Gastroesophageal sphincter (tissue), 4 donors: Measurements from ENCODE around the gene CYSRT1. TPM values are rescaled to one million over a fixed set of nuclear protein-coding genes. Genes with fewer than 3 reads are reported as not detected.
A peak's percentile ranks its signal among the peaks of the same experiment; 100 is the strongest.

ENCODE experiments used
- ATAC-seq: fragments of 150-250 bp; one replicate; pipeline ENCODE4 v1.9.1; 2016; ENCODE audit warnings: mild to moderate bottlenecking, moderate library complexity
- H3K27ac ChIP-seq, 4 donors: fragments of 200-600 bp; sonication (generic) in 3 of 4; 1 replicate in 3 of 4; 2 replicates in 1 of 4; pipeline ENCODE4 v1.5.1; 2016 to 2019
- H3K27me3 ChIP-seq: fragments of 200-600 bp; sonication (generic); one replicate; pipeline ENCODE4 v1.5.1; 2019
- H3K36me3 ChIP-seq, 2 donors: fragments of 200-600 bp; sonication (generic); one replicate each; pipeline ENCODE4 v1.5.1; 2019; ENCODE audit warnings: control low read depth in 1 of 2
- H3K4me1 ChIP-seq, 3 donors: fragments of 200-600 bp; sonication (generic); 1 replicate in 2 of 3; 2 replicates in 1 of 3; pipeline ENCODE4 v1.5.1; 2016 to 2019; ENCODE audit warnings: control low read depth in 2 of 3
- H3K4me3 ChIP-seq, 2 donors: fragments of 200-600 bp; sonication (generic); one replicate each; pipeline ENCODE4 v1.5.1; 2019; ENCODE audit warnings: mild to moderate bottlenecking in 1 of 2, moderate library complexity in 1 of 2
- H3K9me3 ChIP-seq, 3 donors: fragments of 200-600 bp; sonication (generic); one replicate each; pipeline ENCODE4 v1.5.1; 2017 to 2019; ENCODE audit warnings: control low read depth in 2 of 3
- EP300 ChIP-seq: sonication (generic); formaldehyde crosslinking; IDR thresholded peaks from one replicate; pipeline ENCODE4 v1.6.1; 2017; ENCODE audit warnings: antibody characterized with exemption, mild to moderate bottlenecking
- POLR2A ChIP-seq, 2 donors: fragments of 450-650 bp; IDR thresholded peaks; one replicate each; pipeline ENCODE4 v1.6.1; 2017; ENCODE audit warnings: antibody characterized with exemption in 2 of 2, mild to moderate bottlenecking in 2 of 2, moderate library complexity in 1 of 2
- POLR2AphosphoS5 ChIP-seq: sonication (generic); formaldehyde crosslinking; IDR thresholded peaks from one replicate; pipeline ENCODE4 v1.6.1; 2017; ENCODE audit warnings: antibody characterized with exemption
- WGBS, 2 donors: methylation state at CpG; one replicate each; pipeline ENCODE4 v1.1.5; 2018; ENCODE audit warnings: low coverage in 1 of 2; 5-methylcytosine and 5-hydroxymethylcytosine counted together
- total RNA-seq, 4 donors: library from RNA; depleted of rRNA; stranded (reverse); fragments of >200 nt; gene quantifications; one replicate each; pipeline ENCODE4 v1.1.0, GENCODE V29; 2016
- TF ChIP-seq, protein P1 (sequence below), 4 experiments: fragments of 200-600 bp in 2 of 4; fragments of 450-650 bp in 2 of 4; sonication (generic) in 1 of 4; IDR thresholded peaks; one replicate each; pipeline ENCODE4 v1.5.1; 2017 to 2019; ENCODE audit warnings: antibody characterized with exemption in 4 of 4, mild to moderate bottlenecking in 2 of 4, moderate library complexity in 2 of 4

CYSRT1 gene
- total RNA-seq, 4 donors from 2014 or later = 1.1 to 5.8 TPM; not detected in 2

DNA sequence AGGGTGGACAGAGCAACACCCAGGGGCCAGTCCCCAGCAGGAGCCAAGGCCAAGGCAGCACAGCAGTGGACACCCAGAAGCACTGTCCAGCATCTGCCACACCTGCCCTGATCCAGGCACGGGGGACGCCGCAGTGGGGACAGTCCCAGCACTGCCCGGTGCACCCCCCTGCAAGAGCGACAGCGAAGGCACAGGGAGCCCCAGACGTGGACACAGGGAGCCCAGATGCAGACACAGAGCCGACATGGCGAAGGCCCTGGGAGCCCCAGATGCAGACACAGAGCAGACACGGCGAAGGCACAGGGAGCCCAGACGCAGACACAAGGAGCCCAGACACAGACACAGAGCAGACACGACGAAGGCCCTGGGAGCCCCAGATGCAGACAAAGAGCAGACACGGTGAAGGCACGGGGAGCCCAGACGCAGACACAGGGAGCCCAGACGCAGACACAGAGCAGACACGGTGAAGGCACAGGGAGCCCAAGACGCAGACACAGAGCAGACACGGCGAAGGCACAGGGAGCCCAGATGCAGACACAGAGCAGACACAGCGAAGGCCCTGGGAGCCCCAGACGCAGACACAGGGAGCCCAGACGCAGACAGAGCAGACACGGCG, 40.9 kb upstream of the CYSRT1 start:
- TF ChIP-seq POLR2A (IDR thresholded peaks at IDR 0.05) = no peak
- TF ChIP-seq POLR2AphosphoS5 = no peak
- no peak for TF ChIP-seq EP300
- ATAC-seq = no peak
- no peak overlapping the region for H3K4me3 ChIP-seq
- no peaks in the 10 kb centered on the region for H3K27me3 ChIP-seq
- peaks cover 0 to 39% (median 22%) of the 10 kb centered on the region in 3 donors for H3K4me1 ChIP-seq
- no peak overlapping the region for H3K27ac ChIP-seq
- peaks cover 0 to 75% of the 10 kb centered on the region in 2 donors for H3K36me3 ChIP-seq
- 86% methylated on average over 20 of the region's 27 CpGs; no CpG with 5 or more reads in 1 of the 2 donors for WGBS, 2 donors
- no peaks in the 10 kb centered on the region for H3K9me3 ChIP-seq

DNA sequence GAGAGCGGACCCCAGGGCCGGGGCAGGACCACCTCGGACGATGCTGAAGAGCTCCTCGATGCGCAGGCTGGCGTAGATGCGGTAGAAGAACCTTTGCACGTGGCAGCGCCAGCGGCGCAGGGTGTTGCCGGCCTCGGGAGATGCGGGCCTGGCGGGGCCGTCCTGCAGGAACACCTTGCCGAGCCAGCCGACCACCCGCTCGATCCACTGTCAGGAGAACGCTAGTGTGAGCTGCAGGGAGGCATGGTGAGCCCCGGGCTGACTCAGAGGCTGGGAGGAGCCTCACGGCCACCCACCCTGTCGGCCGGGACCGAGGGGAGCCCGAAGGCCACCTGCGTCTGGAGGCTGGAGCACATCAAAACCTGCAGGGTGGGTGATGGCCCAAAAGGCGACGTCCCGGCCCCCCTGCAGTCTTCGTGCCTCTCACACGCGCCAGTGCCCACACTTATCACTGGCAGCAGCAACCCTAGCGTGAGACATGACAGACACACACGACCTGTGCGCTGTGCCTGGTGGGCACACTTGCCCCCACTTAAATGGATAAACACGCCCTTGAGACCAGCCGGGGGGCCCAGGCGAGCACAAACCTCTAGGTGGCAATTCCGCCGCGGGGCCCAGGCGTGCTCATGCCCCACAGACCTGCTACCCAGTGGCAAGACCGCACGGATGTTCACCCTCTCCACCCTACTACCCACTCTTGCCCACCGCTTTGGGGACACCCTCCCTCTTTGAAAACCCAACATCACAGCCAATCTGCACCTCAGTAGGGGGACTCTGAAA, 39.9 kb upstream of the CYSRT1 start:
- TF ChIP-seq POLR2AphosphoS5 (no peak), POLR2A (IDR thresholded peaks at IDR 0.05) (no peak), EP300 (no peak)
- TF ChIP-seq, protein P1, sequence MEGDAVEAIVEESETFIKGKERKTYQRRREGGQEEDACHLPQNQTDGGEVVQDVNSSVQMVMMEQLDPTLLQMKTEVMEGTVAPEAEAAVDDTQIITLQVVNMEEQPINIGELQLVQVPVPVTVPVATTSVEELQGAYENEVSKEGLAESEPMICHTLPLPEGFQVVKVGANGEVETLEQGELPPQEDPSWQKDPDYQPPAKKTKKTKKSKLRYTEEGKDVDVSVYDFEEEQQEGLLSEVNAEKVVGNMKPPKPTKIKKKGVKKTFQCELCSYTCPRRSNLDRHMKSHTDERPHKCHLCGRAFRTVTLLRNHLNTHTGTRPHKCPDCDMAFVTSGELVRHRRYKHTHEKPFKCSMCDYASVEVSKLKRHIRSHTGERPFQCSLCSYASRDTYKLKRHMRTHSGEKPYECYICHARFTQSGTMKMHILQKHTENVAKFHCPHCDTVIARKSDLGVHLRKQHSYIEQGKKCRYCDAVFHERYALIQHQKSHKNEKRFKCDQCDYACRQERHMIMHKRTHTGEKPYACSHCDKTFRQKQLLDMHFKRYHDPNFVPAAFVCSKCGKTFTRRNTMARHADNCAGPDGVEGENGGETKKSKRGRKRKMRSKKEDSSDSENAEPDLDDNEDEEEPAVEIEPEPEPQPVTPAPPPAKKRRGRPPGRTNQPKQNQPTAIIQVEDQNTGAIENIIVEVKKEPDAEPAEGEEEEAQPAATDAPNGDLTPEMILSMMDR (IDR thresholded peaks at IDR 0.05) = no peak
- Histone ChIP-seq H3K9me3 (no peaks in the 10 kb centered on the region), H3K4me1 (peaks cover 6 to 49% (median 32%) of the 10 kb centered on the region in 3 donors), H3K27ac (no peak overlapping the region), H3K36me3 (peaks cover 0 to 69% of the 10 kb centered on the region in 2 donors), H3K4me3 (no peak overlapping the region), H3K27me3 (no peaks in the 10 kb centered on the region)
- WGBS, 2 donors = 83% methylated on average over 19 of the region's 48 CpGs; no CpG with 5 or more reads in 1 of the 2 donors
- ATAC-seq = no peak

DNA sequence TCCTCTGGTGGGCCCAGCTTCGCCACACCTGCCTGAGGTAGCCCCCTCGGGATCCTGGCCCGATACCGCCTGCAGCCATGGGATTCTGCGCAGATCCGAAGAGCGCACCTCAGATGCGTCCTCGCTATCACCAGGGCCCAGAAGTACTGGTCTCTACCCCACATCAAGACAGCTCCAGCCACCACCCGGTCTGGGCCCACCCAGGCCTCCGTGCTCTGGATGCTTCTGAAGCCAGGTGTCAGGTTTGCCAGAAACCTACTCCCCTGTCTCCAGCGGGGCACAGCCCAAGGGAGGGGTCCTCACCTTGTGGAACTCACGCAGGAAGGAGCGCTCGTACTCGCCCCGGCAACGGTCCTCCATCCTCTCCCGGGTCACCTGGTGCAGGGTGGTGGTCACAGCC, 39.1 kb upstream of the CYSRT1 start:
- Histone ChIP-seq H3K9me3 (no peaks in the 10 kb centered on the region), H3K36me3 (peaks cover 0 to 69% of the 10 kb centered on the region in 2 donors), H3K4me1 (peaks cover 6 to 57% (median 36%) of the 10 kb centered on the region in 3 donors), H3K4me3 (no peak overlapping the region), H3K27ac (no peak overlapping the region), H3K27me3 (no peaks in the 10 kb centered on the region)
- no peak for TF ChIP-seq POLR2AphosphoS5
- TF ChIP-seq, protein P1 (IDR thresholded peaks at IDR 0.05) = no peak
- TF ChIP-seq EP300 = no peak
- no peak for TF ChIP-seq POLR2A (IDR thresholded peaks at IDR 0.05)
- ATAC-seq = no peak
- 71% methylated on average over 5 of the region's 19 CpGs; no CpG with 5 or more reads in 1 of the 2 donors for WGBS, 2 donors

DNA sequence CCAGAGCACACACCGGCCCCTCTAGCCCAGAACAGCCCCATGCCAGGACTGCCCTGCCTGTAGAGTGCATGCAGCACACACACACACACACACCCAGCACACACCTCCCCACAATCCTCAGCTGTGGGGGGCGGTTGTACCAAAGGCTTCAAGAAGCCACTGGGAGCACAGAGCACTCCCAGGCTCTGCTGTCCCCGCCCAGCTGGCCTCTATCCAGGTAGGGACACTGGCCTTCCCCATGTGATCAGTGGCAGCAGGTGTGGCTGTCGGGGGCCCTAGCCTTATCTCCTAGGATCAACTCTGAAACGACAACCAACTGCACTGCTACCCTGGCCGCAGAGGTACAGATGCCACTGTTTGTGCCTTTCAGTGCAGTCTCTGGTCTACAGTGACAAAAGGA, 38.6 kb upstream of the CYSRT1 start:
- no peaks in the 10 kb centered on the region for H3K27me3 ChIP-seq
- peak overlapping the region in 1 of 2 donors; percentile 75 for H3K4me3 ChIP-seq
- 80% methylated on average over 2 of the region's 6 CpGs; no CpG with 5 or more reads in 1 of the 2 donors for WGBS, 2 donors
- TF ChIP-seq EP300 (no peak), POLR2A (IDR thresholded peaks at IDR 0.05) (no peak), POLR2AphosphoS5 (no peak)
- no peak overlapping the region for H3K27ac ChIP-seq
- peaks cover 6 to 62% (median 36%) of the 10 kb centered on the region in 3 donors for H3K4me1 ChIP-seq
- peaks cover 0 to 69% of the 10 kb centered on the region in 2 donors for H3K36me3 ChIP-seq
- no peaks in the 10 kb centered on the region for H3K9me3 ChIP-seq
- no peak for ATAC-seq

DNA sequence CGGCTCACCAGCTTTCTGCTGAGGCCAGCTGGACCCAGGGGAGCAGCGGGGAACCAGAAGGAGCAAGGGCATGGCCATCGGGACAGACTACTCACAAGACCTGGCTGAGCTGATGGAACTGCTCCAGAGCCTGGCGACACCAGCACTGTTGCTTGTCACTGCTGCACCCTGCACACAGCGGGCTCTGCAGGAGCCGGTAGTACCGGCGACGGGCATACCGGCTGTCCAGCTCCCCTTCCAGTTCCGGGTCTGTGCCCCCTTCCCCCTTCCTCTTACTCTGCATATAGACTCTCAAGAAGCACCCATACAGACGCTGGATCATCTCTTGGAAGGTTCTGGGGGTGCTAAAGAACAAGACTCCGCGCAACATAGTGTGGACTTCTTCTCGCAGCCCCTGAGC, 37.6 kb upstream of the CYSRT1 start:
- H3K4me3 ChIP-seq = peak overlapping the region; percentile 63 to 75
- no peak for ATAC-seq
- peaks cover 0 to 68% of the 10 kb centered on the region in 2 donors for H3K36me3 ChIP-seq
- no peaks in the 10 kb centered on the region for H3K27me3 ChIP-seq
- peak overlapping the region in 1 of 4 donors; percentile 97 for H3K27ac ChIP-seq
- WGBS, 2 donors = 87% methylated on average over 4 of the region's 15 CpGs; no CpG with 5 or more reads in 1 of the 2 donors
- peaks cover 6 to 71% (median 36%) of the 10 kb centered on the region in 3 donors for H3K4me1 ChIP-seq
- TF ChIP-seq POLR2AphosphoS5 (no peak), EP300 (no peak), POLR2A (IDR thresholded peaks at IDR 0.05) (no peak)
- TF ChIP-seq, protein P1 (IDR thresholded peaks at IDR 0.05) = no peak
- H3K9me3 ChIP-seq = no peaks in the 10 kb centered on the region
